HG03469 (cell line): Measurements from ENCODE around the gene PIGQ.

Source experiments
- ATAC-seq: cut with Tn5 transposase; IDR thresholded peaks from one replicate; pipeline ENCODE4 v1.9.1; 2021; ENCODE audit warnings: mild to moderate bottlenecking, moderate library complexity, moderate number of reproducible peaks; ENCODE audit not compliant: unreplicated experiment

Gene PIGQ

GRCh38 chr16:533391-534123 is 36.2 kb upstream of the PIGQ start:
- ATAC-seq: no peak

GRCh38 chr16:534135-534534 is 35.6 kb upstream of the PIGQ start:
- ATAC-seq: no peak

GRCh38 chr16:534856-535445 is 34.8 kb upstream of the PIGQ start:
- ATAC-seq: no peak

GRCh38 chr16:535446-536405 is 34.0 kb upstream of the PIGQ start:
- no peak for ATAC-seq

- no peak for ATAC-seq
Measured at GRCh38 chr16:536746-537145, 33.0 kb upstream of the PIGQ start.

- ATAC-seq: no peak
Measured at GRCh38 chr16:537415-538335, 32.1 kb upstream of the PIGQ start.

GRCh38 chr16:539901-540530 is 29.8 kb upstream of the PIGQ start:
- ATAC-seq: no peak

- ATAC-seq: no peak
Measured at GRCh38 chr16:540645-541340, 29.0 kb upstream of the PIGQ start.

- no peak for ATAC-seq
Measured at GRCh38 chr16:543301-544164, 26.2 kb upstream of the PIGQ start.

GRCh38 chr16:544517-544916 is 25.3 kb upstream of the PIGQ start:
- ATAC-seq: no peak

- ATAC-seq: no peak
Measured at GRCh38 chr16:546909-547770, 22.6 kb upstream of the PIGQ start.

- ATAC-seq: no peak
Measured at GRCh38 chr16:548586-548985, 21.2 kb upstream of the PIGQ start.

- ATAC-seq: no peak
Measured at GRCh38 chr16:549544-550263, 20.1 kb upstream of the PIGQ start.

GRCh38 chr16:551210-551609 is 18.6 kb upstream of the PIGQ start:
- no peak for ATAC-seq

- no peak for ATAC-seq
Measured at GRCh38 chr16:552171-552570, 17.6 kb upstream of the PIGQ start.

- no peak for ATAC-seq
Measured at GRCh38 chr16:553601-554296, 16.0 kb upstream of the PIGQ start.

- ATAC-seq: no peak
Measured at GRCh38 chr16:554297-554621, 15.5 kb upstream of the PIGQ start.
